ENCODE results near the gene SCMH1.

Gene SCMH1

GRCh38 chr1:41171266-41171874, 70.7 kb downstream of the SCMH1 start:
- no peak overlapping the region for H3K4me3 ChIP-seq (ENCODE audit: low read length)
- TF ChIP-seq CTCF (IDR thresholded peaks at IDR 0.05; ENCODE audit: insufficient read depth, low read depth, low read length, missing control alignments): no peak
- DNase-seq (ENCODE audit: low read depth): no peak

- H3K4me3 ChIP-seq (ENCODE audit: low read length): no peak overlapping the region
- no peak for DNase-seq (ENCODE audit: low read depth)
- no peak for TF ChIP-seq CTCF (IDR thresholded peaks at IDR 0.05; ENCODE audit: insufficient read depth, low read depth, low read length, missing control alignments)
These were observed 72.3 kb downstream of the SCMH1 start for GRCh38 chr1:41169799-41170180.

- TF ChIP-seq CTCF (IDR thresholded peaks at IDR 0.05; ENCODE audit: insufficient read depth, low read depth, low read length, missing control alignments): no peak
- no peak for DNase-seq (ENCODE audit: low read depth)
- no peak overlapping the region for H3K4me3 ChIP-seq (ENCODE audit: low read length)
These were observed 72.9 kb downstream of the SCMH1 start for GRCh38 chr1:41169066-41169798.

GRCh38 chr1:41167667-41168066, 74.4 kb downstream of the SCMH1 start:
- no peak for TF ChIP-seq CTCF (IDR thresholded peaks at IDR 0.05; ENCODE audit: insufficient read depth, low read depth, low read length, missing control alignments)
- no peak for DNase-seq (ENCODE audit: low read depth)
- no peak overlapping the region for H3K4me3 ChIP-seq (ENCODE audit: low read length)

GRCh38 chr1:41164727-41165126, 77.4 kb downstream of the SCMH1 start:
- TF ChIP-seq CTCF (IDR thresholded peaks at IDR 0.05; ENCODE audit: insufficient read depth, low read depth, low read length, missing control alignments): no peak
- no peak overlapping the region for H3K4me3 ChIP-seq (ENCODE audit: low read length)
- DNase-seq (ENCODE audit: low read depth): no peak

- no peak for DNase-seq (ENCODE audit: low read depth)
- H3K4me3 ChIP-seq (ENCODE audit: low read length): no peak overlapping the region
- TF ChIP-seq CTCF (IDR thresholded peaks at IDR 0.05; ENCODE audit: insufficient read depth, low read depth, low read length, missing control alignments): no peak
These were observed 79.7 kb downstream of the SCMH1 start for GRCh38 chr1:41162441-41162840.

GRCh38 chr1:41161846-41162245, 80.3 kb downstream of the SCMH1 start:
- no peak for TF ChIP-seq CTCF (IDR thresholded peaks at IDR 0.05; ENCODE audit: insufficient read depth, low read depth, low read length, missing control alignments)
- DNase-seq (ENCODE audit: low read depth): no peak
- H3K4me3 ChIP-seq (ENCODE audit: low read length): no peak overlapping the region
